Mesodermal cell (in vitro differentiated cells): ENCODE measurements around the gene DYNLT2.
A peak's percentile ranks its signal among the peaks of the same experiment; 100 is the strongest.

Experiments
- H3K27ac ChIP-seq: 2 replicates; pipeline ENCODE4 v1.7.0; 2013; ENCODE audit warnings: mild to moderate bottlenecking, low read depth, low read length, moderate library complexity; ENCODE audit not compliant: severe bottlenecking
- H3K36me3 ChIP-seq: 2 replicates; pipeline ENCODE4 v1.7.1; 2013; ENCODE audit warnings: mild to moderate bottlenecking, low read length, moderate library complexity; ENCODE audit not compliant: control insufficient read depth, insufficient read depth
- H3K4me1 ChIP-seq: one replicate; pipeline ENCODE4 v1.7.1; 2013; ENCODE audit warnings: mild to moderate bottlenecking, low read length; ENCODE audit not compliant: insufficient read depth, control insufficient read depth, poor library complexity, severe bottlenecking
- H3K4me3 ChIP-seq: 2 replicates; pipeline ENCODE4 v1.7.0; 2013; ENCODE audit warnings: low read length, control low read depth, mild to moderate bottlenecking; ENCODE audit not compliant: insufficient read depth, poor library complexity, severe bottlenecking; ENCODE audit errors: extremely low read depth
- H3K9me3 ChIP-seq: 2 replicates; pipeline ENCODE4 v1.7.1; 2013; ENCODE audit warnings: mild to moderate bottlenecking, low read length, moderate library complexity; ENCODE audit not compliant: control insufficient read depth
- WGBS, 2 experiments: methylation state at CpG; one replicate each; pipeline ENCODE4 v1.1.5; 2013; ENCODE audit warnings: missing lambda C conversion rate in 2 of 2; ENCODE audit not compliant: insufficient coverage in 2 of 2; 5-methylcytosine and 5-hydroxymethylcytosine counted together

DYNLT2 gene

DNA sequence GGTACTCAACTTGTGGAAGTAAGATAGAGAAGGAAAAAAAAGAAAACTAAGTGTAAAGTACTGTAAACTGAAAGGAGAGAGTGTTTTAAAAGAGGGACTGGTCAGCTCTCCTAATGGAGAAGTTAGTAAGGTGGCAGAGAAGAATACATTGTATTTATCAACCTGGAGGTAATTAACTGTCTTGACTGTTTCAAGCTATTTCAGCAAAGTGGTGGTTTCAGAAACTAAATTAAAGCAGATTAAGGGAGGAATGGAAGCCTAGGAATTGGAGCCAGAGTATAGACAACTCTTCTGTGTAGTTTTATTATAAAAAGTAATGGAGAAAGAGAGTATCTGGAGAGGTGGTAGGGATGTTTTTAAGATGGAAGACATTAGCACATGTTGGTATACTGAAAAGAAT is 24.4 kb downstream of the DYNLT2 start:
- Histone ChIP-seq H3K4me1 (peaks cover 8% of the 10 kb centered on the region), H3K36me3 (no peaks in the 10 kb centered on the region), H3K27ac (no peak overlapping the region), H3K4me3 (no peak overlapping the region), H3K9me3 (no peaks in the 10 kb centered on the region)

DNA sequence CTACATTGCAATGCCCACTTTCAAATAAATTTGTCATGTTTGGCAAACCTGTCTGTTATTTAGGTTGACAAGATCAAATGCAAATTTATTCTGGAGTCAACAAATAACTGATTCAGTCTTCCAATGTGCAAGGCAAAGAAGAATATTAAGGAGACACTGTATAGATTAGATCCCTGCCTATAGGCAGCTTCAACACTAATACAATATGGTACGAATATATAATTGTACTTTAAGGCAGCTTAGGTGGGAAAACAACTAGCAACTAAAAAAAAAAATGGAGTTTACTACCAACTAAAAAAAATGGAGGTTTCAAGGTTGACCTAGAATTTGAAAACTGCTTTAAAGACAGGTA is 25.3 kb downstream of the DYNLT2 start:
- Histone ChIP-seq H3K36me3 (no peaks in the 10 kb centered on the region), H3K9me3 (no peaks in the 10 kb centered on the region), H3K4me1 (peaks cover 8% of the 10 kb centered on the region), H3K4me3 (no peak overlapping the region), H3K27ac (peak overlapping the region; percentile 98)
- no CpG with 5 or more reads among the region's 1 CpG for WGBS, 2 experiments

DNA sequence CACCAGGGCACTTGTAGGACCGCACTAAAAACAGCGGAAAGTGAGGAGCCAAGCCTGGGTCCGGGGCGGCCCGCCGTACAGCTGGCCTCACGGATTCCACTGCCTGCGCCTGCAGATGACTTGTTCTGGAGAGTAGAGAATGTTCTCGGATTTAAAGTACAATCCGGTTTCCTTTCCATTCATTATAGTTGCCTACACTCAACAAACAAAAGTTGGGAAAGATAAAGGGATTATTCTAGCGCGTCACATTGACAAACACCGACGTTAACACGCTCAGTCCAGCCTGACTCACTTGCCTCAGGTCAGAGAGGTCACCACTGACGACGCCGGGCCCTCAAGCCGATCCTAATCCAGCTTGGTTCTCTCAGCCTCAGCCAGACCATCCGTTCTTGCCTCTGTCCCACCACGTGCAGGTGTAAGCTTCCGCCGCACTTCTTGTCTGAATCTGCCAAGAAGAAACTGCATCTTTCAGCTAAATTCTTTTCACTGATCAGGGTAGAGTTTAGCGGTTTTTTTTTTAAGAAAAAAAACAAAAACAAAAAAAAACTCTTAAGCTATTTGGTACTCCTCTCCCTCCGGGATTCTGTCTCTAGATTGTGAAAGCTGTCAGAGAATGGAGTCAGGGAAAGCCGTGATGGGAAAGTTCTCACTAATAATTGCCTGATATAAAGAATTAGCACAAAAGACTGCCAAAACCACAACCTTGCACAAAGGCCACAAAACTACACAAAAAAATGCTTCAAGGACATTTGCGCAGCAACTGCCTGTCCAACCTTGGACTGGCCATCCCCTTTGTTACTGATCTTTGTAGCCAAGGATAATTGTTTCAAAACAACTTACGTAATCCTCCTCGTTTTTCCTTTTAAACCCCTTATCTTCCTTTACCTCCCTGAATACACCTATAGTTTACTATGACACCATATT is 26.0 kb downstream of the DYNLT2 start:
- H3K4me1 ChIP-seq: peaks cover 8% of the 10 kb centered on the region
- H3K27ac ChIP-seq: peak overlapping the region; percentile 98
- WGBS, 2 experiments: 13 to 24% methylated on average over 14 of the region's 29 CpGs
- peak overlapping the region; percentile 48 for H3K4me3 ChIP-seq
- no peaks in the 10 kb centered on the region for H3K9me3 ChIP-seq
- H3K36me3 ChIP-seq: no peaks in the 10 kb centered on the region

DNA sequence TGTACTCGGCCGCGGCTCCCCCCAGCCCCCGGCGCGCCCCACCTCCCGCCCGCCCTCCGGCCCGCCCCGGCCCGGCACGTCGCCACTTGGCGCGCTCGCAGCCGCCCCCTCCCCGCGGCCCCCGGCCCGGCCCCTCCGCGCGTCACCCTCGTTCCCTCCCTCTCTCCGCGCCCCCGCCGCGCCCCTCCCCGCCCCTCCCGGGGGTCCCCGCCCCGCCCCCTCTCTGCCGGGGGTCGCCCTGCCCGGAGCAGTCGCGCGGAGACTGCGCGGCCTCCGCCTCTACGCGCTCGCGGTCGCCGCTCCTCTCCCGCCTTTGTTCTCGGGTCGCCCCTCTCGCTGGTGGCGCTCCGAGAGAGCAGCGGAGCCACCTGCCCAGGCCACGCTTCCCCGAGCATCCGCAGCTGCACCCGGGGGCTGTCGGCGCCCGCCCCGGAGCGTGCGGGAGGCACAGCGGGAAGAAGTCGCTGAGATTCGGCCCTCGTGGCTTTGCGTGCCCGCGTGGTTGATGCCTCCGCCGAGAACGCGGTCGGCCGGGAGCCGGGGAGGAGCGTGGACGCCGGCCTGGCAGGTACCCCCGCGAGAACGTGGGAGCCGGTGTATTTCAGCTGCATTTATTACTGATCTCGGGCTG is 26.8 kb downstream of the DYNLT2 start, which contains the start of gene PHF10:
Gene PHF10 (minus strand): TSS at position 7 of the 631 bp plus-strand sequence. CDS start 569 bp downstream, outside the sequence.
- WGBS, 2 experiments: 0 to 1% methylated on average over 34 to 42 of the region's 89 CpGs
- Histone ChIP-seq H3K9me3 (no peaks in the 10 kb centered on the region), H3K4me1 (peaks cover 8% of the 10 kb centered on the region), H3K4me3 (peak within 1 kb of the TSS; percentile 64), H3K36me3 (peaks cover under 1% of the 10 kb centered on the region), H3K27ac (peak within 1 kb of the TSS; percentile 98)

DNA sequence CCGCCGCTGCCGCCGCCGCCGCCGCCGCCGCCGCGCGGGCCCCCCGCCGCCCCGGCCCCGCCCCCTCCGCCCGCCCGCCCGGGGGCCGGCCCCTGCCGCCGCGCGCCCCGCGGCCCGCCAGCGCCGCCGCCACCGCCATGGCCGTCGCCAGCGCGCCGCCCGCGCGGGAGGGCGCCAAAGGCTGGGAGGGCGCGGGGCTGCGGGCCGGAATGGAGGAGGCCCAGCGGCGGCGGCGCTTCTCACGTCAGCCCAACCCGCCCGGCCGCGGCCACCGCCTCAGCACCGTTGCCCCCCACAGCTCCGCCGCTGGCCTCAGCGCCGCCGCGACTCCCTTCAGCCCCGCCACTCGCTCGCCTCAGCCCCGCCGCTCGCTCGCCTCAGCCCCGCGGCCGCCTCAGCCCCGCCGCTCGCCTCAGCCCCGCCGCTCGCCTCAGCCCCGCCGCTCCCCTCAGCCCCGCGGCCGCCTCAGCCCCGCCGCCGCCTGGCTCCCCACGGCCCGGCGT is 27.3 kb downstream of the DYNLT2 start:
- Histone ChIP-seq H3K4me1 (peaks cover 8% of the 10 kb centered on the region), H3K36me3 (peaks cover 6% of the 10 kb centered on the region), H3K9me3 (no peaks in the 10 kb centered on the region), H3K4me3 (peak overlapping the region; percentile 38), H3K27ac (peak overlapping the region; percentile 75)
- 0% methylated on average over 20 to 42 of the region's 89 CpGs for WGBS, 2 experiments

DNA sequence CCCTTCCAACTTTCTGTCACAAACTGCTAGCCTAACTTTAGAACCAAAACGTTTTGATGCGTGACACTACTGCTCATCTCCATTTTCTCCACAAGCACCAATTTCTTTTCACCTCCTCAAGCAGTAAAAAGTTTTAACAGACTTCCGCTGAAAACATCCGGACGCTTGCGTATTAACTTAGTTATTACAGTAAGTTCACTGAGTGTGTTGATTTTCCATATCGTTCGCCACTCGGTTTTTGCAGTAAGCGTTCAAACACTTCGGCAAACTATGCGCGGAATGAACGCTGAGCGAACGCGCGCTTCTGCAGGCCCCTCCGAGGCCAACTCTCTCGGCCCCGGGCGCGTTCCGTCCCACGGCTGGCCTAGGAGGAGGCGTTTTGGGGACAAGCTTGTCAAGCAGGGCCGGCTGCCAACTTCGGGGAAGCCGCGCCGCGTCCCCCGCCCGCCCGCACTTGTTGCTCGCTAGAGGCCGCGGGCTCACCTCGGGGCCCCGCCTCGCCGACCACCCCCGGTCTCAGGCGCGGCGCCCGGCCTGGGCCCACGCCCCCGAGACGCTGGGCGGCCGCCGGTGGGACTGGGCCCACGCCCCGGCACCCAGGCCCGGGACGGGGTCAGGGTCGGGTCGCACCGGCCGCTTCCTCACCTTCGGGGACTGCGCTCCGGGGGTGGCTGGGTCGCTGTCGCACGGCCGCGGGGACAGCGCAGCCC is 28.0 kb downstream of the DYNLT2 start:
- Histone ChIP-seq H3K9me3 (no peaks in the 10 kb centered on the region), H3K27ac (peak overlapping the region; percentile 74), H3K4me1 (peaks cover 8% of the 10 kb centered on the region), H3K36me3 (peaks cover 9% of the 10 kb centered on the region), H3K4me3 (peak overlapping the region; percentile 64)
- 0% methylated on average over 47 to 51 of the region's 70 CpGs for WGBS, 2 experiments

DNA sequence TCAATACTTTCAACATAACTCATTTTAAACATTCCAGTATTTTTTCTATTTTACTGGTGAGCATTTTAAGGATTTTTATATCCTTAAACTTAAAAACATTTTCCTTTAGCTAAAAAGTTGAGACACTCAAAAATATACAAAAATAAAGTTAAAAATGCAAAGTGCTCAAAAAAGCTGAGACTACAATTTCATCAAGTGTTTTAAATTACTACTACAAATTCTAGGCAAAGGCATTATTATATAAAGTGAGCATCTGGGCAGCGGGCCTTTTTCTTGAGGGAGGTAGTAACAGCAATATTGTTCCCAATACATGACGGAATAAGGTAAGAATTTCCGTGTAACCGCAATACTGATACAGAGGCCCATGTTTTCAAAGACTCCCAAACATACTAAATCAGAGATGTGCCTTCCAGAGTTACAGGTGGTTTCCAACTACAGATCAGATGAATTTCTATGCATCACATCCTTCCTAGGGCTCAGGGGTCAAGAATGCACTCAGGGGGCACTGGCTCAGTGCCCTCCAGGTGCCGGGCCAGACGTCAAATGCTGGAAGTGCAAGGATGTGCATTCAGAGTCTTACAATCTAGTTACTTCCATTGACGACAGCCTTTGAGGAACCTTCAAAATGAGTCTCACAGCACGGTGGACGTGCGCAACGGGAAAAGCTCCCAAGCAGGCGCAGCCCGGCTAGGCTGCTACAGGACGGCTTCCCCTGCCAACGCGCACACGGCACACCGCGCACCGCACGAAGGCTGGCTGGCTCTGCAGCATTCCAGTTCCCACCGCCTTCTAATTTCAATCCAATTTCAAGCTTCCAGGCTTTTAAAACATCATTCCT is 28.8 kb downstream of the DYNLT2 start:
- Histone ChIP-seq H3K9me3 (no peaks in the 10 kb centered on the region), H3K36me3 (peaks cover 13% of the 10 kb centered on the region), H3K4me3 (peak overlapping the region; percentile 64), H3K4me1 (peaks cover 8% of the 10 kb centered on the region), H3K27ac (peak overlapping the region; percentile 74)
- WGBS, 2 experiments: 4 to 7% methylated on average over 15 to 21 of the region's 22 CpGs

DNA sequence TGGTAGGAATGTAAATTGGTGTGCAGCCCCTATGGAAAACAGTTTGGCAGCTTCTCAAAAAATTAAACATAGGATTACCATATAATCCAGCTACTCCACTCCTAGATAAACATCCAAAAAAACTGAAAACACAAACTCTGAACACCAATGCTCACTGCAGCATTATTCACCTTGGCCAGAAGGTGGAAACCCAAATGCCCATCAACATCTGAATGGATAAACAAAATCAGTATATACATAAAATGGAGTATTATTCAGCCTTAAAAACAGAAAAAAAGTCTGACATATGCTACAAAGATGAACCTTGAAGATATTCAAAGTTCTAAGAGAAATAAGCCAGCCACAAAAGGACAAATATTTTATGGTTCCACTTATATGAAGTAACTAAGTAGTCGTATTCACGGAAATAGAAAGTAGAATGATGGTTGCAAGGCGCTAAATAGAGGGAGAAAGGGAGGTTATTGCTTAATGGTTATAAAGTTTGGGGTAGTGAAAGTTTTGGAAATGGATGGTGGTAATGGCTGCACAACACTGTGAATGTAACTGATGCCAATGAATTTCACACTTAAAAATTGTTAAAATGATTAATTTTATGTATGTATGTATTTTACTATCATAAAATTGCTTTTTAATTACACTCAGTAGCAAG is 31.0 kb downstream of the DYNLT2 start:
- WGBS, 2 experiments: 95 to 96% methylated on average over 3 of the region's 3 CpGs
- no peak overlapping the region for H3K4me3 ChIP-seq
- H3K4me1 ChIP-seq: peaks cover under 1% of the 10 kb centered on the region
- no peak overlapping the region for H3K27ac ChIP-seq
- peaks cover 30% of the 10 kb centered on the region for H3K36me3 ChIP-seq
- H3K9me3 ChIP-seq: no peaks in the 10 kb centered on the region

DNA sequence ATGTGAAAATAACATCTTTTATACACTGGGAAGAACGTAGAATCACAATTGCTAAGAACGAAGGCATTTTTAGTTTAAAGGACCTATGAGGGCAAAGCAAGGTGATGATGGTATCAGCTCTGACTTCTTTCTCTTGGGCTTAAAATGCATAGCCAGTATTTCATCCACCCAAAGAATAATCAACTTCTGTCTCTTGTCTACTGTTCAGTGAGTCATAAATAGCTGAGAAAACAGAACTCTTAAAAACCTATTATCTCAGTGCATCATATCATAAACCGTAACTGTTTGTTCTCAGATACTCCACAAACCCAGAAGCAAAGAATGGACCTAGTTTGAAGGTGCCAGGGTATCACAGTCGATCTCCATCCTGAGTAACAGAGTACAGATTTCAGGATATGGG is 32.3 kb downstream of the DYNLT2 start:
- peaks cover 42% of the 10 kb centered on the region for H3K36me3 ChIP-seq
- WGBS, 2 experiments: 83 to 100% methylated on average over 1 to 4 of the region's 4 CpGs
- no peaks in the 10 kb centered on the region for H3K4me1 ChIP-seq
- H3K27ac ChIP-seq: no peak overlapping the region
- no peak overlapping the region for H3K4me3 ChIP-seq
- no peaks in the 10 kb centered on the region for H3K9me3 ChIP-seq
